ENCODE results near the gene MAPKAPK2.

GRCh38 chr1:206663362-206663761 lies 21.3 kb upstream of the MAPKAPK2 start:
- TF ChIP-seq CTCF (IDR thresholded peaks at IDR 0.05): no peak
- no peak for TF ChIP-seq EZH2 (IDR thresholded peaks at IDR 0.05; ENCODE audit: borderline replicate concordance, insufficient read depth, low read depth, low read length, poor library complexity, severe bottlenecking)
